Colon (tissue), 2 donors: ENCODE results near the gene IGSF3.

Experiments used
- FAIRE-seq: peaks from 2 replicates; lab custom pipeline; 2012; peaks lifted over from hg19 to GRCh38; lab: Jason Lieb, UNC
- donor health status: control.
- donor health status: control.

The IGSF3 gene

DNA sequence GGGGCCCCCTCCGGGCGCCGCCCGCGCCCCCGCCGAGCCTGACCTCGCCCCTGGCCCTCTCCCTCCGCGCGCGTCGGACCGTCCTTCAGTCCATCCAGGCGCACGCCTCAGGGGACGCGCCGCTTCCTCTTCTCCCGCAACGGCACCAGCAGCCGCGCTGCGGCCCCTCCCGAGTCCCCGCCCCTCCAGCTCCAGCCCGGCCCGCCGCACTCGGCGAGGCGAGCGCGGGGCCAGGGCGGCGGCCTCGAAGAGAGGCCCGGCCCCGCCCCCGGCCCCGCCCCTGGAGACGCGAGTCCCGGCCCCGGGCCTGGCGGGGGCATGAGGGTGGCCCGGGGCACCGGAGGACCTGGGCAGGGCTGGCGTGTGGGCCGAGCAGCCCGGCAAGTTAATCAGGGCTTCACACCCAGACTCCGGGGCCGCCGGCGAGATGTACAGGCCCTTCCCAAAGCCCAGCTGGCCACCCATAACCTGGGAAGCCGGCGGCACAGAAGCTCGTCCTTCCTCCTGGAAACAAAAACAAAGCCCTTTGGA, at the start of gene IGSF3:
Gene IGSF3 (minus strand): TSS at position 159 of the 531 bp plus-strand sequence. CDS start 1,407 bp downstream, outside the sequence.
- FAIRE-seq, result no peak

DNA sequence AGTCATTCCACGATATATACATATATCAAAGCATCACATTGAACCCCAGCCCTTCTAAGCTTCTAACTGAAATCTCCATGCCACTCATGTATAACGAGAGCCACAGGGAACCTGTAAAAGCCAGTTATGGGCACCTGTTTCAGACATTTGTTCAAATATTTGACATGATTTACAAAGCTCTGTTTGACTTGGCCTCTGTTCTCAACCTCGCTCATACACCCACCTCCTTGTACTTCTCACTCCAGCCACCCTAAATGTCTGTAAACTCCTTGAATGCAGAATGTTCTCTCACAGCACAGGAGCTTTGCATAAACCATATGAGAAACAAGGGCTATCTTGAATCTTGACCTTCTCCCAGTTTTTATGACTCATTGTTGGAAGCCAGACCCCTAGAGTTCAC, 49.8 kb upstream of the IGSF3 start:
- no peak for FAIRE-seq

DNA sequence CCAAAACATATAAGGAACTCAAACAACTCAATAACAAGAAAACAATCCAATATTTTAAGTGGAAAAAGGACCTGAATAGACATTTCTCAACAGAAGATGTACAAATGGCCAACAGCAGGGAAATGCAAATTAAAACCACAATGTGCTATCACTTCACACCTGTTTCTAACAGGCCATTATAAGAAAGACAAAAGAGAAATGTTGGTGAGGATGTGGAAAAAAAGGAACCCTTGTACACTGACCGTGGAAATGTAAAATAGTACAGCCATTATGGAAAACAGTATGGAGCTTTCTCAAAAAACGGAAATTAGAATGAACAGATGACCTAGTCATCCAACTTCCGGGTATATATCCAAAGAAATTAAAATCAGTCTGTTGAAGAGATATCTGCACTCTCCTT, 48.9 kb upstream of the IGSF3 start:
- FAIRE-seq, result no peak

DNA sequence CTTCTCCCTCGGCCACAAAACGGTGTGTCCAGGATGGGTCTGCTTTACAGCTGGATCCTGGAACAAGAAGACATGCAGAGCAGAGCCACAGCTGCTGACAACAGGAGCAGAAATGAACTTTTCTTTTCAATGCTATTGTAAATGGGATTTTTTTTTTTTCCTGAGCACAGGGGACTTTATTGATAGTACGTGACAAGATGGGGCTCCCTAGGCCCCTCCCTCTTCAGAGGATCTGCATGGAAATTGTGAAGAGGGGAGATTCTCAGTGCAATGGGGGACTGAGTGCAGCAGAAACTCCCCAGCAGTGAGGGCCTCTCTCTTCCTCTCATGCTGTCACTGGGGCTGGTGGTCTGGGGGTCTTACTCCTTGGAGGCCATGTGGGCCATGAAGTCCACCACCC, 45.9 kb upstream of the IGSF3 start:
- FAIRE-seq, result no peak

DNA sequence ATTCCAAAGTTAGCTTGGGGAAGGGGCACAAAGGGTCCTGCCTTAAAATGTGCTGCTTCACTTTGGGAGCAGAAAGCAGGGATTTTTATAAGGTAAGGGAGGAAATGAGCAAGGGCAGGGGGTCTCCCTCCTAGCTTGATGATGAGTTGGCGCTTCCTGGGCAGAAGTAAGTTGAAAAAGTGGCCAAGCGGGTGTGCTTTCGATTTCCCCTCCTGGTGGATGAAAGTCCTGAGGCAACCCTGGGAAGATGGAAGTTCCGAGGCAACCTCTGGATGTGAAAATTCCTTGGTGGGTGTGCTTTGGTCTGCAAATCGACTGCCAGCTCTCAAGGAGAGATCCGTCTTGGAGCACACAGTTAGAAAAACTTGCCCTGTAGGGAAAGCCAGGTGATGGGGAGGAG, 45.0 kb upstream of the IGSF3 start:
- FAIRE-seq, result no peak

DNA sequence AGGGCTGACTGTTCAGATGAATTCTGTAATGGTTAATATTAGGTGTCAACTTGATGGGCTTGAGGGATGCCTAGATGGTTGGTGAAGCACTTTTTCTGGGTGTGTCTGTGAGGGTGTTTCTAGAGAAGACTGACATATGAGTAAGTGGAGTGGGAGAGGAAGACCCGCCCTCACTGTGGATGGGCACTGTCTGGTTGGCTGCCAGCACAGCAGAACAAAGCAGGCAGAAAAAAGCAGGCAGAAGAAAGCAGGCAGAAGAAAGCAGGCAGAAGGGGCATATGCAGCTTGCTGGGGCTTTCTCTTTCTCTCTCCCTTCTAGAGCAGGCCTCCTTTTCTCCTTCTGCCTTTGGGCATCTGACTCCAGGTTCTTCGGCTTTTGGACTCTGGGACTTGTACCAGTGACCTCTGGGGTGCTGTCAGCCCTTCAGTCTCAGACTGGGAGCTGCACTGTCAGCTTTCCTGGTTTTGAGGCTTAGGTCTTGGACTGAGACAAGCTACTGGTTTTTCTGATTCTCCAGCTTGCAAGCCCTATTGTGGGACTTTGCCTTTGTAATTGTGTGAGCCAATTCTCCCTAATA, 43.8 kb upstream of the IGSF3 start:
- no peak for FAIRE-seq

DNA sequence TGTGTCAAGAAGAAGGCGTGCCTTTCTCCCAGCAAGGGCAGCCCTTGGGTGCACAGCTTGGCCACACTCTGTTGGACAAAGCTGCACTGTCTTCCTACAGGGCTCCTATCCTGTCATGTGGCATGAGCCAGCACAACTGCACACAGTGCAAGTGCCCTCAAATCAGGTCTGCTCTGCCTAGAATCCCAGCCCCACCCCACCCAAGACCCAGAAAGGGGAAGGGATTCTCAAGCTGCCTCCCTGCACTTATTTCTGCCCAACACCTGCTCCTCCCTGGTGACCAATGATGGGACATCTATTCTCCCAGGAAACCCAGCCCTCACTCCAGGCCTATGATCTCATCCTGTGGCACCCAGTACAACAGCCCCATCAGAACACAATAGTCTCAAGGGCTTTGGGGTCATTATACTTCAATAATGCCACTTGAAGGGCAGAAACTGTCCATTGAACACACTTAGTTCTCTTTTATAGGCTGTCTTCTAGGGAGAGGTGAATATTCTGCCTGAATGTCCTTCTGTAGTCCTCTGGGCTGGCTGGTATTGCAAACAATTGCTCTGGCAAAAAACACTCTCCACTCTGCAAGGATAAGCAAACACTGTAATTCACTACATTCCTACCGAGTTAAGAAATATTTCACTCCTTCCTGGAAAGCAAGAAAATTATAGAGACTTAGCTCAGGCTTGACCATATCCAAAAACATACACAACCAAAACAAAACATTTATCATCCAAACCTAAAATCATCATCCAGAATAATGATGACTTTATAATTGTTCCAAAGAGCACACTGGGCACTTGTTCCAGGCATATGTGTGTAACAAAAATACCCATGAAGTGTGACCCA, 43.1 kb upstream of the IGSF3 start:
- no peak for FAIRE-seq

DNA sequence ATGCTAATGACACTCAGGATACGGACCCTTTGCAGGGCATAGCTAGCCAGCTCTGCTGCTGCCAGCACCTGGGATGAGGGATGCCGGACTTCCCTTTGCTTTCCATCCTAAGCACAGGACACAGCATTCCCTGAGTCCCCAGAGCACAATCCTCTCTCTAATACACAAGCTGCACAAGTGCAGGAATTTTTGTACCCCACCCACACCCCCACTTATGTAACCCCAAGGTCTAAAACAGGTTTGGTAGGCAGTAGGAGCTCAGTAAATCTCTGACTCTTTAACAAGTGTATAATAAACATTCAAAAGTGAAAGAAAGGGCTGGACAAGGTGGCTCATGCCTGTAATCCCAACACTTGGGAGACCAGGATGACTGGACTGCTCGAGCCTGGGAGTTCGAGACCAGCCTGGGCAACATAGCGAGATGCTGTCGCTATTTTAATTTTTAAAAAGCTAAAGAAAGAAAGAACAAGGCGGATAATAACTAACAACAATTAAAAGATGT, 42.2 kb upstream of the IGSF3 start:
- FAIRE-seq, result no peak

DNA sequence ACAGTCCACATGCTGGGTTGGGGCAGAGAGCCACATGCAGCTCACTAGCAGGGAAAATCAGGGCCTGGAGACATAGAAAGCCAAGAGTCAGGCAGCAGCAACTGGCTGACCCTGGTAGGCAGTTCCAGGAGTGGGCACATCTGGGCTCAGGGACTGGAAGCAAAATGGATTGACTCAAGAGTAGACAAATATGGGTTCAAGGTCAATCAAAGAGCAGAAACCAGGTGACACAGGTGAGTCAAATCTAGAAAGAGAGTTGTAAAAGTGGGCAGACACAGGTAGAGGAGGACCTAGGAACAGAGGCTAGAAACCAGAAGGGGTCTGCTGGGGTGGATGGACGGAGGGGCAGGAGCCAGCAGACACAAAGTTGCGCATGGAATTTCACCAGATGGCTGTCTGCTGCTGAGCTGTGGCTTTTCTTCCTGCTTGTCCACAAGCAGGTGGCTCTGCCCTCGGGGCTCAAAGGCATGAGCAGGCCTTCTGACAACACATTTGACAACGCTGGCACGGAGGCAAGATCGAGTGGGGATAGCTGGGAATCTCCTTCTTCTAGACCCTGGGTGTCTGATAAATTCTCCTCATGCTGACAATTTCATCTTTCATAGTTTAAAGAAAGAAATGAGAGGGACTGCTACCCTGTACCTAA, 40.8 kb upstream of the IGSF3 start:
- FAIRE-seq, result no peak

DNA sequence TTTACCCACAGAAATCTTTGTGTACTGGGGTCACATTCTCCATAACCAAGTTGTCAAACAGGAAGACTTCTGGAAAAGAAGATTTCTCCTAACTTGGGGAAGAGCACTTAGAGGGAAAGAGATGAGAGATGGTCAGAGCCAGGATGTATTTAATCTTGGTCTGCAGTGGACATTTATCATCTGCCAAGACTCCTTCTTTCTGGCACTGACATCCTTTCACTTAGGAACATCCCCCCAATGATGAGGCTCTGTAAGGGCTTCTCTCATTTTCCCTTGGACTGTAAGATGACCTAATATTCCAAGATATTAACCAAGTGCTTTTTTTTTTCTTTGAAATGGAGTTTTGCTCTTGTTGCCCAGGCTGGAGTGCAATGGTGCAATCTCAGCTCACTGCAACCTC, 39.3 kb upstream of the IGSF3 start:
- no peak for FAIRE-seq

DNA sequence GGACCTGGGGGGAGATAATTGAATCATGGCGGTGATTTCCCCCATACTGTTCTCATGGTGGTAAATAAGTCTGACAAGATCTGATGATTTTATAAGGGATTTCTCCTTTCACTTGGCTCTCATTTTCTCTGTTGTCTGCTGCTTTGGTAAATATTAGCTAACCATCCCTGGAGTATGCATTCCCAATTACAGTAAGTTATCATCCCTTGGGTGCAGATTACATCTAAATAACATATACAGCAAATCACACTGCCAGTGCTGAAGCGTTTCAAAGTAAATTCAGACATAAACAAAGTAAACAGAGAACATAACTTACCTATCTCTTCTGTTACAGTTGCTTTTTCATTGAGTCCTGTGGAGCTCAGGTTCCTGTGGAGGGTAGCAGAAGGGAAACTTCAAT, 38.6 kb upstream of the IGSF3 start:
- FAIRE-seq, result no peak

DNA sequence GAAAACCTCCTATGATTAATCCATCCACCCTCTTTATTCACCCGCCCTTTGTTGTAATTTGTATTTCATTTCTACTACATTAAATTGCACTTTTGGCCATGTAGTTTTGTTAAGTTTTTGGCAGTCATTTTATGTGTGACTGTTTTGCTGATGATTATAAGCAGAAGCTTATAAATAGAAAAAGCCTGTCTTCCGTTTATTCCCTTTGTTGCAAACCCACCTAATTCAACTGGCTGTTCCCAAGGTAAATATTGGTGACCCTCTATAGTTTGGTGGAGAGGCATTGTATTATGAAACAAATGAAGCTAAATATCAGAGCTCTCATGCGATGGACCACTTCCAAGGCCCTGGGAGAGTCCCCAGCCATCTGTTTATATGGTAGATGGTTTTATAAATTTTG, 36.7 kb upstream of the IGSF3 start:
- FAIRE-seq, result no peak

DNA sequence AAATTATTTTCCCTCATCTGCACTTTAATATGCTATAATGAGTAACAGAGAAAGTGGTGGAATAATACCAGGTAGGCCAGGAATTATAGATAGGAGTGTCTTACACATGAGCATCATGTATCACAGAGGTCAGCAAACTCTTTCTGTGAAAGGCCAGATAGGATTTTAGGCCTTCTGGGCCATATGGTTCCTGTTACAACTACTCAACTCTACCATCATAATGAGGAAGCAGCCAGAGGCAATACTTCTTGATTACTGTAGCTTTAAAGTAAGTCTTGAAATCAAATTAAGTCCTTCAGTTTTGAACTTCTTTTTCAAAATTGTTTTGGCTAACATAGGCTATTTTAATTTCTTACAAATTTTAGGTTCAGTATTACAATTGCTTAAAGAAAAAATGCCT, 32.1 kb upstream of the IGSF3 start:
- FAIRE-seq, result no peak

DNA sequence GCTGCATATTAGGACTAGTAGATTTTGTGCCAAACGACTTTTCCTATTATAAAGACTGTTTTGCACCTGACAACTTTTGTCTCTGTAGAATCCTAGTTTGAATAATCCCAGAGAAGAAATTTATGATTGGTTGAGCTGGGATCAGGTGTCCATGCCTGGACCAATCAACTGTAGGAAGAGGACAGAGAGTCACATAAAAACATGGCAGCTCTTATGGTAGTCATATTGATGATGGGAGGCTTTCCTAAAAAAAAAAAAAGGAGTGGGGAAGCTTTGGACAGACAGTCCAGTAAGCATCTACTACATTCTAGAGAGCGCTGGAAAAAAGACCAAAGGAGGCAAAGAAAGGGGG, 30.7 kb upstream of the IGSF3 start:
- FAIRE-seq, result no peak

DNA sequence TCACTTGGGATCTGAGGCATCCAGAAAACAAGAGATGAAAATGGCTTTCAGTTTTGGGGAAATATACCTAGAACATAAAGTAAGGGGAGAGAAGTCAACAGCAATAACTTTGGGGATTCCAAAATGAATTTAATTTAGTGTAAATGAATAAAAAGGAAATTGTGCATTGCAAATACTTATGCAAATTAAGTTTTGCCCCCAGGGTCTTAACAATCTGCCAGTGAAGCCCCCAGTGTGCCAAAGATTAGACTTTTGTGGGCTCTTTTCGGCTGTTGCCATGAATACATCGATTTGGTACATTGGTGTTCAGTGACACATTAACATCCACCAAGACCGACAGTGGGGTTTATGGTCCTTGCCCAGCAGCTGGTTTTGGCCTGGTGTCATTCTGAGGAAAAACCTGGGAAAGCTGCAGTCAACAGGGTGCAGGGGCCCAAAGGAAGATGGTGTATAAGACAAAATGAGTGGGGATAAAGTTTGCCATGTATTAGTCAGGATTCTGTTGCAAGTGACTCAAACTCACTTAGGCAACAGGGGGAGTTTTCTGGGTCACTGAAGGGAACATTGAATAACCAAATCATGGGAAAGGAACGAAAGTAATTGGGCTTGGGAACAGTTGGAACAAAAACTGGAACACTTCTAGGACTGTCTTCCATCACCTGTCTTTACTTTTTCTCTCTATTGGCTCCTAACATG, 30.2 kb upstream of the IGSF3 start:
- no peak for FAIRE-seq

DNA sequence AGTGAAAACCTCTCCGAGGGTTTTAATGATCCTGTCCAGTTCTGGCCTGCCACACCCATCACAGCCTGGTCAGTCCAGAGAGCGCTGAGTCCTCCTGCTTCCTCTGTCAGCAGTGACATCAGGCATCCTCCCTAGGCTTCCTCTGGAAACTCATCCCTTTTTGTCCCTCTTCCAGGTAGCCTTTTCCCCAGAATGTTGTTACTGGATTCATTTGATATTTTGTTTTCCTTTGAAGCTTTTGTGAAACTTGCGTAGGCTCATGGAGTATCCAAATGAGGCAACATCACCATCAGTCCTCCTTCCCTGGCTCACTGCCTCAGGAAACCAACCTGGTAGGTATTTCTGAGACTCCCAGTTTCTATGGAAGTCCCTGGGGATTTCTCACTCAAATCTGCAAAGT, 27.0 kb upstream of the IGSF3 start:
- FAIRE-seq, result no peak

DNA sequence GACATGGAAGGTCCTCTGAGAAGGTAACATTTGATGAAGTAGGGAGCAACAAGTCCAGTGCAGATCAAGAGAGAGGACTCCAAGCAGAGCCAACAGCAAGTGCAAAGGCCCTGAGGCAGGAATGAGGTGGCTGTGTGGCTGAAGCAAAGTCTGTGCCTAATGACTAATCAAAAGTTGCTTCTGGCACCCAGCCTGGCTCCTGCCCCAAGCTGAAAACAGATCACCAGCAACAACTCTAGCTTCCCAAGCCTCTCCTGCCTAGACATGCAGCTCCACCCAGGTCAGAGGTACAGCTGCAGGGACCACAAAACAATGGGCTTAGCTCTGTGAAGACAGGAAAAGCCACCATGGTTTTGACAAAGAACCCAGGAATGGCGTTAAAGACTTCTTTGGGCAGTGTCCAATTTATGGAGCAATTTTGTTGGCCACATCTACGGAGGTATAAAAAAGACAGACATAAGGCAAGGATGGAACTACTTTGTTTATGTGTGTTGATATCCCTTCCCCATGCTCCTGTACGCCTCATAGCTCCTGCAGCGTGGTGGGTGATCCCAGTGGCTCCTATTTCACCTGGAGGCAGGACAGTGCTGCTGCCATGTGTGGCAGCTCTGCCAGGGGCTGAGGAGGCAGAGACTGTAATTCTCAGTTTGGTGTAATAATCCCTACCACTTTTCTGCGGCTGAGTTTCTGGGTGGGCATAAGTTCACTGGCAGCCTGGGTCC, 26.4 kb upstream of the IGSF3 start:
- no peak for FAIRE-seq

DNA sequence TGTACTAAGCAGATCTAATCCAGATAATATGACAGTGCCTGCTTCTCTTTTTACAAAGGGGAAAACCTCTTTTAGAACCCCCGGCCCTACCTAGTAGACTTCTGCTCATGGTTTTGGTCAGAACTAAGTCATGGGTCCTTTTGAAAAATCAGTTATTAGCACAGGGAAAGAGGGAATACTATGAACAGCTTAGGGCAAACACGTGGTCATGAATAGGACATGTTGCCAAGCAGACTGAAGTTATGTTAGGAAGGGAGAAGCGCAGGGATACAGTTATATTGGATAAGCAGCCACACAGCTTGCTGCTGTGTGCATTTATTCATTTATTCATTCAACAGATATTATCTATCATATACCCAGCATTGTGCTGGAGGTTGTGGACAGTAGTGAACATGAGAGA, 25.3 kb upstream of the IGSF3 start:
- no peak for FAIRE-seq

DNA sequence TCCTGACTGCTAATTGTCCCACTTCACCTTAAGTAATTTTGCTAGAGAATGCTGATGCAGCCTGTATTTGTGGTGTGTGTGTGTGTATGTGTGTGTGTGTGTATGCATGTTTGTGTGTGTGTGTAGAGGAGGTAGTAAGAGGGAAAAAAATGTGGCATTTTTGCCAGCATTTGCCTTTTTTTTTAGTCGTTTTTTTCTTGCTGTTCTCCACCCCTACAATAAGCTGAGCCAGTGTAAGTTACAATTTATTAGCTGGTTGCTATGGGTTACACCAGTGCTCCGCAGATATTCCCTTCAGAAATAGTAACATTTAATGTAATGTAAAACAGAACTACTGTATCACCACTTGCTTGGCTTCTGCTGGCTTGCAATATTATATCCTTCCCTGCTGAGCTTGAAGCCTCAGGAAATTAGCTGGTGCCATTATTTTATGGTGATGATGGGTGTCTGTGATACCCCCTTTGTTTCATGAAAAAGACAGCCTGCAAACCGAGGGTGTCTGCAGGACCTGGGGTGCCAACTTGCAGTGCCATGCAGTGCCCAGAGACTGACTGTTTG, 23.4 kb upstream of the IGSF3 start:
- FAIRE-seq, result no peak

DNA sequence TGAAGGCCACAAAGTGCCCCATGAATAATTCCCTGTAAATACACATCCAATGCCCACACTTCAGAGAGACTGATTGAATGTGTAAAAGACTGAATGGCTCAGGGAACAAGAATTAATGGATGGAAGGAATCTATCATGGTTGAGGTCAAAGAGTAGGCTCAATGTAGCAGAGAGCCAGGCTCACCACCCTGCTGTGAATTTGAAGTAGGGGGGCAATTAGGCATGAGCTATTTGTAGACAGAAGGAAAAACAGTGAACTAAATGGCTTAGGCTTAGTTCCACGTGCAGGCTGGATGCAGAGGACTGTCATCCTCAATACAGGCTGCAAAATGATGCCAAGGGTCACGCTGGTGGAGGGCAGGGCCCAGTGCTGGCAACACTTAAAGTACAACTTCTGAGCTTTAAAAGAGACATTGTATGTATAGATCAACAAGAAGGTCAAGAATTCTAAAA, 22.9 kb upstream of the IGSF3 start:
- no peak for FAIRE-seq

DNA sequence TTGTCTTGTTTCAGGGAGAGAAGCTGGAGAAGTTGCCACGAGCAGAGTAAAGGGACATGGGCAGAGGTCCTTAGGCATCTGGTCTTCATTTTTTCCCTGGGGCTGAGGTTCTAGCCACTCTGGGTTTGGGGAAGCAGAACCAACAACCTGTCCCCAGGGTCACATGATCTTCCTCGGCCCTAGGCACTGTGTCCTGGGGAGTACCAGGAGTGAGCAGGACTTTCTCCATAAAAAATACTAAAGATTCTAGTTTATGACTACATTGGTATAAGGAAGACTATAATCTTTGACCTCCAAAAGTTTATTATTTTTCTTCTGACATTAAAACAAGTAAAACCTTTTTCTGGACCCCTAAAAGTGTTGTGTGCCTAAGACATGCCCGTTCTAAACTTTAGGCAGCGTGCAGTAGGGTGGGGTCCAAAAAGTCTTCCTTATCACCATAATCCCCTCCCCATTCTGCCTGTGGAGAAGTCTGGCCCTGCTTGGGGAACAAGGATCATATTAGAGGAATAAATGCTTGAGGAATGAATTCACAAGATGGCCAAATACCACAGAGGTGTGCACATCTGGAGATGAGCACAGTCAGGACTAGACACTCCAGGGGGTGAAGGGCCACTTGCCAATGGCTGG, 19.3 kb upstream of the IGSF3 start:
- no peak for FAIRE-seq
